Caco-2 (cell line): Measurements from ENCODE around the gene PRR15L. TPM values are rescaled to one million over a fixed set of nuclear protein-coding genes. Genes with fewer than 3 reads are reported as not detected.
"Not testable (repeated sequence)": the region's sequence is repeated elsewhere in the genome, so short reads cannot be mapped to it uniquely, and the experiment has no call there.

Experiments
- BruUV-seq: library from RNA; stranded (reverse); fragments of 400-500 nt; replicated peaks from 2 replicates; lab custom pipeline; 2021; lab: Mats Ljungman, UMichigan
- CTCF ChIA-PET: fragments of 300-600 bp; sonication (Branson Sonifier 250); formaldehyde crosslinking; loops from one replicate; lab custom pipeline; 2022; ENCODE audit warnings: antibody characterized with exemption; lab: Charles Lee
- POLR2A ChIA-PET: fragments of 300-600 bp; sonication (Branson Sonifier 250); formaldehyde crosslinking; loops from one replicate; lab custom pipeline; 2022; ENCODE audit warnings: antibody characterized with exemption; lab: Charles Lee
- DNase-seq, 2 experiments: peaks; one replicate each; pipeline versions ENCODE4 v3.0.0 to v3.0.0-alpha.2; 2020 to 2022
- H3K27me3 ChIP-seq: replicated peaks from 2 replicates; pipeline ENCODE4 v1.6.0; 2011; ENCODE audit warnings: low read length; ENCODE audit not compliant: control insufficient read depth, insufficient read depth
- H3K36me3 ChIP-seq: 2 replicates; pipeline ENCODE4 v1.5.1; 2011; ENCODE audit warnings: low read length; ENCODE audit not compliant: control insufficient read depth, insufficient read depth
- H3K4me1 ChIP-seq: fragments of 250-450 bp; sonication (Bioruptor Pico); 2 replicates; pipeline ENCODE4 v1.5.1; 2020; ENCODE audit warnings: mild to moderate bottlenecking
- H3K4me3 ChIP-seq: 2 replicates; pipeline ENCODE4 v1.5.1; 2011; ENCODE audit warnings: low read depth, mild to moderate bottlenecking, control low read depth, low read length
- H3K9me3 ChIP-seq: fragments of 250-450 bp; sonication (Bioruptor Pico); 2 replicates; pipeline ENCODE4 v1.5.1; 2020; ENCODE audit warnings: mild to moderate bottlenecking, moderate library complexity
- H3K27ac Mint-ChIP-seq: one replicate; pipeline ENCODE4 v1.8.0; 2022; ENCODE audit warnings: mixed read lengths; ENCODE audit not compliant: unreplicated experiment
- H3K27me3 Mint-ChIP-seq: one replicate; pipeline ENCODE4 v1.8.0; 2022; ENCODE audit warnings: mixed read lengths; ENCODE audit not compliant: insufficient read depth, unreplicated experiment
- H3K36me3 Mint-ChIP-seq: one replicate; pipeline ENCODE4 v1.8.0; 2022; ENCODE audit warnings: mild to moderate bottlenecking, mixed read lengths; ENCODE audit not compliant: insufficient read depth, unreplicated experiment
- H3K4me1 Mint-ChIP-seq: one replicate; pipeline ENCODE4 v1.8.0; 2022; ENCODE audit warnings: low read depth, mixed read lengths; ENCODE audit not compliant: unreplicated experiment
- H3K4me3 Mint-ChIP-seq: one replicate; pipeline ENCODE4 v1.8.0; 2022; ENCODE audit warnings: mild to moderate bottlenecking, moderate library complexity, mixed read lengths; ENCODE audit not compliant: unreplicated experiment
- H3K9me3 Mint-ChIP-seq: one replicate; pipeline ENCODE4 v1.8.0; 2022; ENCODE audit warnings: mixed read lengths; ENCODE audit not compliant: unreplicated experiment
- CTCF ChIP-seq, 2 experiments: fragments of 200-600 bp in 1 of 2; IDR thresholded peaks; 1 replicate in 1 of 2; 2 replicates in 1 of 2; pipeline versions ENCODE4 v1.5.1 to v1.8.0; 2011 to 2022; ENCODE audit warnings: antibody characterized with exemption in 1 of 2, control low read depth in 1 of 2, inconsistent platforms in 1 of 2, low read depth in 1 of 2, low read length in 1 of 2, mild to moderate bottlenecking in 1 of 2, moderate library complexity in 1 of 2; ENCODE audit not compliant: insufficient read depth in 1 of 2, severe bottlenecking in 1 of 2, unreplicated experiment in 1 of 2
- intact Hi-C: fragments of 100-400 bp; cut with micrococcal nuclease; formaldehyde crosslinking; loops from one replicate; pipeline ENCODE4 v1.10.0; 2022; ENCODE audit not compliant: unreplicated experiment
- total RNA-seq: library from RNA; stranded (reverse); gene quantifications from 2 replicates; pipeline ENCODE4 v1.2.3, GENCODE V29; 2022

PRR15L gene
- total RNA-seq, 1 experiment from 2014 or later, result 24.3 TPM

- no peak overlapping the region for H3K4me3 Mint-ChIP-seq
Measured at GRCh38 chr17:47990962-47991731, 33.5 kb upstream of the PRR15L start.

GRCh38 chr17:47989700-47990099, 32.0 kb upstream of the PRR15L start:
- H3K9me3 ChIP-seq, result no peaks in the 10 kb centered on the region
- Mint-ChIP-seq H3K4me1 (peaks cover 7% of the 10 kb centered on the region), H3K36me3 (peaks cover 14% of the 10 kb centered on the region), H3K27ac (no peak overlapping the region), H3K9me3 (no peaks in the 10 kb centered on the region), H3K27me3 (peaks cover 2% of the 10 kb centered on the region), H3K4me3 (no peak overlapping the region)
- H3K4me3 ChIP-seq, result no peak overlapping the region
- no peaks in the 10 kb centered on the region for H3K36me3 ChIP-seq
- no peak for DNase-seq
- CTCF ChIA-PET, result interaction anchor here (0.9 to 1.4 kb wide), 2 partner anchors 22 to 37 kb away, joined by 4 read pairs; no protein-coding TSS in a partner anchor
- POLR2A ChIA-PET, result interaction anchor here (1.1 kb wide), 1 partner anchor 18 kb away, joined by 5 read pairs; the partner anchor contains the start of gene CDK5RAP3
- no peaks in the 10 kb centered on the region for H3K4me1 ChIP-seq
- TF ChIP-seq CTCF (IDR thresholded peaks at IDR 0.05; ENCODE audit: insufficient read depth in 1 of 2, low read depth in 1 of 2, low read length in 1 of 2, severe bottlenecking in 1 of 2, unreplicated experiment in 1 of 2), result no peak
- intact Hi-C loops, result no loop called here
- BruUV-seq, result no TSS peak
- H3K27me3 ChIP-seq, result no peaks in the 10 kb centered on the region

More at GRCh38 chr17:47990962-47991731, 33.5 kb upstream of the PRR15L start:
- Mint-ChIP-seq H3K4me1 (peaks cover 7% of the 10 kb centered on the region), H3K27ac (no peak overlapping the region), H3K36me3 (peaks cover 1% of the 10 kb centered on the region), H3K9me3 (no peaks in the 10 kb centered on the region), H3K27me3 (peaks cover 2% of the 10 kb centered on the region)
- BruUV-seq, result no TSS peak
- no peak for DNase-seq
- Histone ChIP-seq H3K36me3 (no peaks in the 10 kb centered on the region), H3K4me1 (no peaks in the 10 kb centered on the region), H3K9me3 (no peaks in the 10 kb centered on the region), H3K4me3 (no peak overlapping the region), H3K27me3 (no peaks in the 10 kb centered on the region)
- TF ChIP-seq CTCF (IDR thresholded peaks at IDR 0.05; ENCODE audit: insufficient read depth in 1 of 2, low read depth in 1 of 2, low read length in 1 of 2, severe bottlenecking in 1 of 2, unreplicated experiment in 1 of 2), result no peak
- intact Hi-C loops, result no loop called here
- ChIA-PET POLR2A (no interaction called here), CTCF (interaction anchor here (0.6 kb wide), 1 partner anchor 79 kb away, joined by 3 read pairs; no protein-coding TSS in a partner anchor)

- no peak overlapping the region for H3K4me3 ChIP-seq
- no peak for DNase-seq
- POLR2A ChIA-PET, result interaction anchor here (1.1 kb wide), 1 partner anchor 18 kb away, joined by 5 read pairs; the partner anchor contains the start of gene CDK5RAP3
- CTCF ChIA-PET, result interaction anchor here (0.9 to 1.4 kb wide), 2 partner anchors 22 to 37 kb away, joined by 4 read pairs; no protein-coding TSS in a partner anchor
- Mint-ChIP-seq H3K27ac (no peak overlapping the region), H3K9me3 (no peaks in the 10 kb centered on the region), H3K4me1 (peaks cover 7% of the 10 kb centered on the region), H3K4me3 (no peak overlapping the region), H3K27me3 (peaks cover 2% of the 10 kb centered on the region), H3K36me3 (peaks cover 14% of the 10 kb centered on the region)
- no peaks in the 10 kb centered on the region for H3K27me3 ChIP-seq
- TF ChIP-seq CTCF (IDR thresholded peaks at IDR 0.05; ENCODE audit: insufficient read depth in 1 of 2, low read depth in 1 of 2, low read length in 1 of 2, severe bottlenecking in 1 of 2, unreplicated experiment in 1 of 2), result no peak
- intact Hi-C loops, result no loop called here
- no peaks in the 10 kb centered on the region for H3K4me1 ChIP-seq
- BruUV-seq, result no TSS peak
- H3K9me3 ChIP-seq, result no peaks in the 10 kb centered on the region
- no peaks in the 10 kb centered on the region for H3K36me3 ChIP-seq
Measured at GRCh38 chr17:47989159-47989558, 31.5 kb upstream of the PRR15L start.

- CTCF ChIA-PET, H3K4me1 Mint-ChIP-seq, H3K36me3 ChIP-seq, DNase-seq, H3K4me3 ChIP-seq, H3K27me3 ChIP-seq, H3K9me3 Mint-ChIP-seq, intact Hi-C loops, H3K27me3 Mint-ChIP-seq, H3K4me3 Mint-ChIP-seq, BruUV-seq, H3K9me3 ChIP-seq, H3K4me1 ChIP-seq, POLR2A ChIA-PET, H3K27ac Mint-ChIP-seq: not testable (repeated sequence)
- H3K36me3 Mint-ChIP-seq, result peaks cover 14% of the 10 kb centered on the region
Measured at GRCh38 chr17:47988445-47988844, 30.8 kb upstream of the PRR15L start.
